GM12872 (cell line): Measurements from ENCODE around the gene ALPK3.

ENCODE experiments used
- CTCF ChIP-seq: IDR thresholded peaks from 3 replicates; pipeline ENCODE4 v1.5.1; 2011; ENCODE audit warnings: low read depth, mild to moderate bottlenecking, low read length, moderate library complexity; ENCODE audit not compliant: insufficient read depth

Gene ALPK3

GRCh38 chr15:84855765-84856164, 38.6 kb downstream of the ALPK3 start:
- TF ChIP-seq CTCF: no peak

GRCh38 chr15:84856731-84857417, 39.7 kb downstream of the ALPK3 start:
- no peak for TF ChIP-seq CTCF

GRCh38 chr15:84857418-84858004, 40.4 kb downstream of the ALPK3 start:
- no peak for TF ChIP-seq CTCF

GRCh38 chr15:84858231-84858630, 41.1 kb downstream of the ALPK3 start:
- TF ChIP-seq CTCF: no peak

GRCh38 chr15:84859144-84859543, 42.0 kb downstream of the ALPK3 start:
- no peak for TF ChIP-seq CTCF

DNA sequence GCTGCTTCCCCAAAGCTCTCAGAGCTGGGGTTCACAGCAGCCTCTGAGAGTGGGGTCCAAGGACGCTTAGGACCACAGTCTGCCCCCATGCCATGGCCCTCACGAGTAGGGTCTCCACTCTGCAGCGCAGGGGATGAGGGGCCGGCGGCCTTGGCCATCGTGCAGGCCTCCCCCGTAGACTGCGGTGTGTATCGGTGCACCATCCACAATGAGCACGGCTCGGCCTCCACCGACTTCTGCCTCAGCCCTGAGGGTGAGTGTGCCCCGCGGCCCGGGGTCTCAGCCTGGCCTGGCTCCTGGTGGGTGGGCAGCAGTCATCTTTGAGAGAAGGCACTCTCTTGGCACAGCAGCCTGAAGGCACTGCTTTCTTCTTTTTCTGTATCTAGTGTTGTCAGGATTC, 42.5 kb downstream of the ALPK3 start:
- TF ChIP-seq CTCF: no peak

DNA sequence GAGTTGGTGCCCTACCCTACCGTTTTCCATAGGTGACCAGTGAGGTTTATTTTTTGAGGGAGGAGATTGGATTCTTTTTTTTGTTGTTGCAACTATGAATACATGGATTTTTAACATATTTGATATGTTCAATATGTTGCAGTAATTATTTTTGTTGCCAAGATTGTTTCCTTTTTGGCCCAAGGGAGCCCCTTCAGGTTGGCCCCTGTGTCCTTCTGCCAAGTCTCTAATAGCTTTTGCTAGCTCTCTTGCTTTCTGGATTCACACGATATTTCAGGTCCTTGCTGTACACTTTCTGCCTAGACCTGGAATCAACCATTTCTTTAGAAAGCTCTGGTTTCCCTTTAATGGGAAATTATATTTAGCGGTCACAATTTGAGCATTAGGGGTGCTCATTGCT, 44.6 kb downstream of the ALPK3 start:
- no peak for TF ChIP-seq CTCF
